Activated CD4-positive, CD25-positive, alpha-beta regulatory T cell treated with anti-CD3 and anti-CD28 coated beads, Interleukin-2, amount 50 U/mL, for 72 hours (primary cell): ENCODE measurements around the gene PUS1.

Source experiments
- DNase-seq: peaks from one replicate; pipeline ENCODE4 v3.0.0; 2021

The PUS1 gene

DNA sequence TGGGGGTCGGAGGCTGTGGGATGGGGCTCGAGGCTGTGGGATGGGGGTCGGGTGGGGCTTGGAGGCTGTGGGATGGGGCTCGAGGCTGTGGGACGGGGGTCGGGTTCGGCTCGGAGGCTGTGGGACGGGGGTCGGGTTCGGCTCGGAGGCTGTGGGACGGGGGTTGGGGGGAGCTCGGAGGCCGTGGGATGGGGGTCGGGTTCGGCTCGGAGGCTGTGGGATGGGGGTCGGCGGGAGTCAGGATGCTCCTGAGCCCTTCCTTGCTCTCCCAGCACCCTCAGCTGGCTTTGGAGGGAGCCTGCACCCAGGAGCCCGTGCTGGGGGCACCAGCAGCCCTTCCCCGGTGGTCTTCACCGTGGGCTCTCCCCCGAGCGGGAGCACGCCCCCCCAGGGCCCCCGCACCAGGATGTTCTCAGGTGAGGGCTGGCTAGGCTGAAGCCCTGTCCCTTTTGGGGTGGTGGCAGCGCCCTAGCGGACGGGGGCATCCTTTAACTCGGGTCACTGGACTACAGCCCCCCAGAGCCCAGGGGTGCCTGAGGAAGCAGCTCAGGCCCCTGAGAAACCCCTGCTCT is 11.9 kb upstream of the PUS1 start:
- DNase-seq, result no peak

DNA sequence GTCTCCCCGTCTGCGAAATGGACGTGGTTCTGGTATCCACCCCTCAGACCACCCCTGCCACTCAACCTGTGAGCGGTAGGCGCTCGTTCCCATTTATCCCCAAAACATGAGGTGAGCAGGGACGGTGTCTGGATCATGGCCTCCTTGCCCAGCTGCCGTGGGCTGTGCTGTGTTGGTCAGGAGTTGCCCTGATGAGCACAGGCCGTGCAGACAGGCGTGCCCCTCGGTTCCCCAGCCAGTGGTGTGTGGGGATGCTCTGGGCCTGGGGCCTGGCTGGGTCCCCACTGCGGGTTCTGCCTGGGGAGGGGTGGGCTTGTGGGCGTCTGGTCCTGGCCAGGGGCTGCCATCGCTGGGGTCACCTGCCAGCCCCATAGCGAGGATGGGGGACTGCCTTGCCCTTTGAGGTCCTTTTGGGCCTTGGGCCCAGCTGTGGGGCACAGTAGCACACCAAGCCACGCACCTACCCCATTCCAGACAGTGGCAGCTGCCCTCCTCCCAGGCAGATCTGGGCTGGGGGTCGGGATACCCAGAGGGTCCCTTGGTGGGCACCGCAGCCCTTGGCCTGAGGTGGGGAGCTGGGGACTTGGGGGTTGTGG is 11.3 kb upstream of the PUS1 start:
- DNase-seq, result no peak

DNA sequence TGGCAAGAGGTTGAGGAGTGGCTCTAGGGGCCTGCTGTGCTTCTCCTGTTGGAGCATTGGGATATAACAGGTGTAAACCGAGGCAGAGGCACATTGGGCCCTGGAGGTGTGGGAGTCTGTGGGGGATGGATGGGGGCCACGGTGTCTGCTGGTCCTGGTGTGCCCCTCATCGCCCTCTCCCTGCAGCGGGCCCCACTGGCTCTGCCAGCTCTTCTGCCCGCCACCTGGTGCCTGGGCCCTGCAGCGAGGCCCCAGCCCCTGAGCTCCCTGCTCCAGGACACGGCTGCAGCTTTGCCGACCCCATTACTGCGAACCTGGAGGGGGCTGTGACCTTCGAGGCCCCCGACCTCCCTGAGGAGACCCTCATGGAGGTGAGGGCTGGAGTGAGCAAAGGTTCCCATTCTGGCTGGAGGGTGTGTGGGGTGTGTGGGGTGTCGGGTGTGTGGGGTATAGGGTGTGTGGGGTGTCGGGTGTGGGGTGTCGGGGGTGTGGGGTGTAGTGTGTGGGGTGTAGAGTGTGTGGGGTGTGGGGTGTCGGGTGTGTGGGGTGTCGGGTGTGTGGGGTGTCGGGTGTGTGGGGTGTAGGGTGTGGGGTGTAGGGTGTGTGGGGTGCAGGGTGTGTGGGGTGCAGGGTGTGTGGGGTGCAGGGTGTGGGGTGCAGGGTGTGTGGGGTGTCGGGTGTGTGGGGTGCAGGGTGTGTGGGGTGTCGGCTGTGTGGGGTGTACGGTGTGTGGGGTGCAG is 10.6 kb upstream of the PUS1 start:
- DNase-seq, result no peak

DNA sequence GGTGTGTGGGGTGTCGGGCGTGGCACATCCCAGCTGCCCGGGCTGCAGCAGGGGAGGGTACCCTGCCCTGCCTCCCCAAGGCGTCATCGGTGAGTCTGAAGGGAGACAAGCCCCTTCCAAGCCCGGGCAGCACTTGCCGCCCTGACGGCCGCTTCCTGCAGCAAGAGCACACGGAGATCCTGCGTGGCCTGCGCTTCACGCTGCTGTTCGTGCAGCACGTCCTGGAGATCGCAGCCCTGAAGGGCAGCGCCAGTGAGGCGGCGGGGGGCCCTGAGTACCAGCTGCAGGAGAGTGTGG is 10.1 kb upstream of the PUS1 start:
- no peak for DNase-seq

GRCh38 chr12:131919366-131920156 is 9.5 kb upstream of the PUS1 start:
- no peak for DNase-seq

- DNase-seq, result no peak
Measured at GRCh38 chr12:131920157-131920508, 8.9 kb upstream of the PUS1 start.

DNA sequence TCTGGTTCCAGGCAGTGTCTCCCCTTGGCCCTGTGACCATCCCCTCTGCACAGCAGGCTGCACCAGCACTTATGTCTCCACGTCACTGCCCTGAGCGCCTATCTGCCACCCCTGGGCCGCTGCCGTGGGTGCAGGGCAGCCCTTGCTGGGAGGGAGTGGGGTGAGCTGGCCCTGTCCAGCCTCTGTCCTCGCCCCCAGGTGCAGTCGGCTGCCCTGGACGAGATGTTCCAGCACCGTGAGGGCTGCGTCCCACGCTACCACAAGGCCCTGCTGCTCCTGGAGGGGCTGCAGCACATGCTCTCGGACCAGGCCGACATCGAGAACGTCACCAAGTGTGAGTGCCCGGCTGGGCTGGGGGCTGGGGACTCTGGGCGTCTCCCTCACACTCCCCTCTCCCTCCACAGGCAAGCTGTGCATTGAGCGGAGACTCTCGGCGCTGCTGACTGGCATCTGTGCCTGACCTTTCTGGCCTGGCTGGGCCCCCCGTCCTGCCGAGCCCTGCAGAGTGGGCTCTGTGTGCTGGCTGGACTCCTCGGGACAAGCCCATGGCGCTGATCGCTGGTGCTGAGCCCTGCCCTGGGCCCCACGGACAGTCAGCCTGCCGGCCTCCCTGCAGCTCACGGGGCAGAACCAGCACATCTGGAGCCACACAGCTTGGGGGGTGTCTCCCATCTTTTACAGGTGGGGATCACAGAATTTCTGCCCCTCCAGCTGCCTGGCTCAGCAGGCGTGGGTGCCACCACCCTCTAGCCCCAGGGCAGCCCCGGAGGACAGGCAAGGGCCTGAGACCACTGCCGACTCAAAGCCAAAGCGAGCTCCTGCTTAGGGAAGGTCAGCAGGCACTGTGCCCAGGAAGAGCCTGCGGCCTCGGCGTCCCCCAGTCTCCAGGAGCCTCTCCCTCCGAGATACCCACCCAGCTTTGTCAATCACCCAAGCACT is 7.9 kb upstream of the PUS1 start:
- no peak for DNase-seq

DNA sequence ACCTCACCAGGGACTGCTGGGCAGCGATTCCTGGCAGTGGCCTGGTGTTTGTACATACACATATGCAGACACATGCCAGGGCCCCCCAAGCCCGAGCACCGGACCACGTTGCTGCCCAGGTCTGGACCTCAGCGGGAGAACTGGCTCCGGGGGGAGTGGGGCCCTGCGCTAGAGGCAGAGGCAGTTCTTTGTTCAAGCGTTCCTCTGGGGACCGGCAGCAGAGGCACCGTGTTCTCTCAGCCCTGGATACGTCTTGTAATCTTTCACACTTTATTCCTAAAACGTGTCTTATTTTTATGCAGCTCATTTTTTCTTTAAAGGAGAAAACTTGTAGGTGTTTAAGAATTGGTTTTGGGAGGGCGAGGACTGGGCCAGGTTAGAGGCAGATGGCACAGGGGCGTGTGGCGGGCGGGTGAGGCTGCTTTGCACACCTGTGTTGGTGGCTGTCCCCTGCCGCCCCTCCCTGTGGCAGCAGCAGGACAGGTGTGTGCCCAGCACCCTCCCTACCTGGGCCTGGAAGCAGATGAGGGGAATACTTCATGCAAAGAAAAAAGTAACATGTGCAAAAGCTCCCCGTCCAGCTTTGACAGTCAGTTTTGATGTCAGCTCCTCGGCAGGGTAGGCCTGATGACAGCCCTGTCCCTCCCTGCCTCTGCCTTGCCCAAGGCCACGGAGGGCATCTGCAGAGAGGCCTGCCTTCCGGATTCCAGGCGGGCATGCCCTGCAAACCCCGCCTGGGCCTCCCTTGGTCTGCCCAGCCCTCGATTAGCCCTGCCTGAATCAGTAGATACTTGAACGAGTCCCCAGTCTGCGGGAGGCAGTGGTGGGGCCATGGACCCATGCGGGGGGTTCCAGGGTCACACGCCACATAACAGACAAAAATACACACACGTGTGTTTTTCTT is 7.0 kb upstream of the PUS1 start:
- no peak for DNase-seq

- no peak for DNase-seq
Measured at GRCh38 chr12:131922772-131923171, 6.3 kb upstream of the PUS1 start.

DNA sequence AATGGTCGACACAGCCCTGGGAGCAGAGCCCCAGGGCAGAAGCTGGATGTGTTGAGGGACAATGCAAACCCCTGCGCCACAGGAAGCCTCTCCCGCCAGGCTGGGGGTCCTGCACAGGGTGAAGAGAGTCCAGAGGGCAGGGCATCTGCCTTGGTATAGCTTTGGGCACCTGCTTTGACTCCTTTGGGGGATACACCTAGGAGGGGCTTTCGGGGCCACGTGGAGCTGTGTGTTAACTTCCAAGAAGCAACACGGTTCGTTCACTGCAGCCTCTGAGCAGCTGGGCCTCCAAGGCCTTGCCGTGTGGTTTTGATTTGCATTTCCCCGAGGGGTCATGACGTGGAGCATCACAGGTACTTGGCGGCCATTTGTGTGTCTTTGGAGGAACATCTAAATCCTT is 5.8 kb upstream of the PUS1 start:
- DNase-seq, result no peak

DNA sequence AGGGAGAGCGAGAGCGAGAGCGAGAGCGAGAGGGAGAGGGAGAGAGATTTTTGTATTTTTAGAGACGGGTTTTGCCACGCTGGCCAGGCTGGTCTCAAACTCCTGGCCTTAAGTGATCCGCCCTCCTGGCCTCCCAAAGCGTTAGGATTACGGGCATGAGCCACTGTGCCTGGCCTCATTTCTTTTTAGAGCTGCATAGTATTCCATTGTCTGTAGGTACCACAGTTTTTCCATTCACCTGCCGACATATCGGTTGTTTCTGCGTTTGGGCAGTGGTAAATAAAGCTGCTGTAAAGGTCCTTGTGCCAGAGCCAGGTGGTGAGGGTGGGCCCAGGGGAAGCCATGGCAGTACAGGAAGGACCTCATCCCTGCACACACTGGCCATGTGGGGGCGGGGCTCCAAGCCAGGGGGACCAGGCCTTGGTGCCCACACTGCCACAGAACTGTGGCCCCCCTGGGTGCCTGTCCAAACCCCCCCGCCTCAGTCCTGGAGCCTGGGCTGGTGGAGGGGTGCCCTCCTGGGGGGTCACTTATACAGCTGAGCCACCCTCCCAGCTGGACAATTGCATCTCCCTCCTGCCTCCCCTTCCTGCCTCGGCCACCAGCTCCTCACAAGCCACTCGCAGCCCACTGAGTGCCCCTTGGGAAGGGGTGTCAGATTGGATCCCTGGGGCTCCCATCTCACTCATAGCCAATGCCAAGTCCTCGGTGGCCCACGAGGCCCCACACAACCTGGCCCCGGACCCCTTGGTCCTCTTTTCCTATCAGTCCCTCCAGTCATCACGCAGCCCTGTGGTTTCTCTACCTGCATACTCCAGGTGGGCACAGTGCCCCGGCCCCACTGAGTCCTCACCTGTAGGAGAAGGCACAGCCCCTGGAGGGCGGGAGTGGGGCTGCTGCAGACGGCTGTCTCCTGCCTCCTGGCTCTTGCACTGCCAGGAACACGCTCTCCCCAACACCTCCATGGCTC is 1.7 kb upstream of the PUS1 start:
- DNase-seq, result no peak

DNA sequence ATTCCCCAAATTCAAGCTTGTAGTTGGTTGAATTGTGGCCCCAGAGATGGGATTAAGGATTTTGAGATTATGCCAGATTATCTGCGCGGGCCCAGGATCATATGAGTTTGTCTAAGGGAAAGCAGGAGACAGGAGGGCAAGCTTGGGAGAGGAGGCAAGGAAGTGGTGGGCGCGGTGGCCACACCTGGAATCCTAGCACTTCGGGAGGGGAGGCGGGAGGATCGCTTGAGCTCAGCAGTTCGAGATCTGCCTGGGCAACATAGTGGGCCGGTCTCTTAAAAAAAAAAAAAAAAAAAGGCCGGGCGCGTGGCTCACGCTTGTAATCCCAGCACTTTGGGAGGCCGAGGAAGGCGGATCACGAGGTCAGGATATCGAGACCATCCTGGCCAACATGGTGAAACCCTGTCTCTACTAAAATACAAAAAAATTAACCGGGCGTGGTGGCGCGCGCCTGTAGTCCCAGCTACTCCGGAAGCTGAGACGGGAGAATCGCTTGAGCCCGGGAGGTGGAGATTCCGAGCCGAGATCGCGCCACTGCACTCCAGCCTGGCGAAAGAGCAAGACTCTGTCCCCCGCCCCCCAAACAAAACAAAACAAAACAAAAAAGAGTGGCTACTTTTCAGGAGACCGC is 881 bp upstream of the PUS1 start:
- DNase-seq, result peak; percentile 40

GRCh38 chr12:131929581-131930456 is 743 bp downstream of the PUS1 start:
- peak; percentile 49 for DNase-seq

DNA sequence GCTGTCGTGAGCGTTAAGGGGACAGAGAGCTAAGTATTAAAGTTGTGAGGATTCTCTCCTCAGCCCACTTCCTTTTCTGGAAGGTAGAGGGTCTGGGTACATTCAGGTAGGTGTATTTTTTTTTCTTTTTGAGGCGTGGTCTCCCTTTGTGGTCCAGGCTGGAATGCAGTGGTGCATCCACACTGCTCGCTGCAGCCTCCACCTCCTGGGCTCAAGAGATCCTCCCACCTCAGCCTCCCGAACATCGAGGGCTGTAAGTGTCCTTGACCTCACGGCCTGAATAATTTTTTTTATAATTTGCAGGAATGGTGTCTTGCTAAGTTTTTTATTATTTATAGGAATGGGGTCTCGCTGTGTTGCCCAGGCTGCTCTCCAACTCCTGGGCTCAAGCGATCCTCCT is 1.4 kb downstream of the PUS1 start:
- DNase-seq, result no peak

- no peak for DNase-seq
Measured at GRCh38 chr12:131933387-131933786, 4.3 kb downstream of the PUS1 start.

- no peak for DNase-seq
Measured at GRCh38 chr12:131934535-131934934, 5.5 kb downstream of the PUS1 start.

- no peak for DNase-seq
Measured at GRCh38 chr12:131938082-131938481, 9.0 kb downstream of the PUS1 start.

DNA sequence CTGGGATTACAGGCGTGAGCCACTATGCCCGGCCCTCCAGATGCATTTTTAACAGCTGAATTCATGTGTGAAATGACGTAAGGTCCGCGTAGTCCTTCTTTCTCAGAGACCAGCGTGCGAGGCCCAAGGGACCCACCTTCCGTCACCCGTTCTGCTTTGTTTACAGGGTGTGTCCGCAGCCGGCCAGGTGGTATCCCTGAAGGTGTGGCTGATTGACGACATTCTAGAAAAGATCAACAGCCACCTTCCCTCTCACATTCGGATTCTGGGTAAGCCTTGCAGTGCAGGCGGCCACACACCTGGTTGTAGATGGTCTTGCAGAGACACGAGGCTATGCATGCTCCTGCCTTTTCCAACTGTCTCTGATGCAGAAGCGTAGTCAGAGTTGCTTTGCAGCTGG is 9.9 kb downstream of the PUS1 start:
- DNase-seq, result no peak

GRCh38 chr12:131940141-131940547 is 11.1 kb downstream of the PUS1 start:
- DNase-seq, result no peak
